Heart left ventricle (tissue), 16 donors: Measurements from ENCODE around the gene ALDH3B2. TPM values are rescaled to one million over a fixed set of nuclear protein-coding genes. Genes with fewer than 3 reads are reported as not detected.

ENCODE experiments used
- ATAC-seq, 4 donors: fragments of 200-7000 bp; cut with Tn5 transposase; one replicate each; pipeline ENCODE4 v1.9.1; 2020 to 2022; ENCODE audit warnings: moderate library complexity in 4 of 4, mild to moderate bottlenecking in 3 of 4, moderate number of reproducible peaks in 1 of 4
- DNase-seq, 5 donors: peaks; one replicate each; pipeline ENCODE4 v3.0.0-alpha.2; 2020
- H3K27ac ChIP-seq, 12 donors: fragments of 200-600 bp; sonication (generic) in 4 of 12; one replicate each; pipeline versions ENCODE4 v1.5.0 to v1.8.0; 2016 to 2022; ENCODE audit warnings: mild to moderate bottlenecking in 2 of 12
- H3K27me3 ChIP-seq, 9 donors: fragments of 200-600 bp; sonication (generic) in 2 of 9; one replicate each; pipeline versions ENCODE4 v1.5.1 to v1.8.0; 2016 to 2022; ENCODE audit warnings: mild to moderate bottlenecking in 3 of 9
- H3K36me3 ChIP-seq, 9 donors: fragments of 200-600 bp; sonication (generic) in 2 of 9; one replicate each; pipeline versions ENCODE4 v1.5.0 to v1.8.0; 2018 to 2022; ENCODE audit warnings: mild to moderate bottlenecking in 2 of 9
- H3K4me1 ChIP-seq, 12 donors: fragments of 200-600 bp; sonication (generic) in 4 of 12; one replicate each; pipeline versions ENCODE4 v1.5.0 to v1.8.0; 2016 to 2022; ENCODE audit warnings: mild to moderate bottlenecking in 3 of 12
- H3K4me3 ChIP-seq, 12 donors: fragments of 200-600 bp; sonication (generic) in 4 of 12; one replicate each; pipeline versions ENCODE4 v1.5.0 to v1.8.0; 2017 to 2022; ENCODE audit warnings: mild to moderate bottlenecking in 9 of 12, moderate library complexity in 4 of 12
- H3K9me3 ChIP-seq, 12 donors: fragments of 200-600 bp; sonication (generic) in 4 of 12; one replicate each; pipeline versions ENCODE4 v1.5.0 to v1.8.0; 2016 to 2022; ENCODE audit warnings: mild to moderate bottlenecking in 1 of 12
- POLR2A ChIP-seq, 2 donors: fragments of 450-650 bp; IDR thresholded peaks; one replicate each; pipeline ENCODE4 v1.6.1; 2017; ENCODE audit warnings: antibody characterized with exemption in 2 of 2, mild to moderate bottlenecking in 2 of 2, moderate library complexity in 2 of 2
- WGBS, 4 donors: extraction: QIAGEN DNeasy Blood & Tissue Kit in 2 of 4; methylation state at CpG; one replicate each; pipeline versions ENCODE4 v1.1.5 to v1.1.7; 2013 to 2018; 5-methylcytosine and 5-hydroxymethylcytosine counted together
- intact Hi-C, 10 donors: fragments of 100-400 bp; cut with DNase I; formaldehyde crosslinking; loops; one replicate each; pipeline versions ENCODE4 v1.11.1 to v1.14.2; 2022
- polyA plus RNA-seq, 2 donors: library from polyadenylated mRNA; stranded (reverse); fragments of 200-250 nt; gene quantifications; one replicate each; pipeline ENCODE4 v1.2.3, GENCODE V29; 2013
- total RNA-seq, 9 donors: library from RNA; depleted of rRNA in 2 of 9; stranded (reverse); fragments of >200 nt in 2 of 9; fragmentation: NEBNext Ultra II Directional in 3 of 9; extraction: Animal tissue kit (Norgen Biotek cat#: 25700) in 3 of 9; gene quantifications; one replicate each; pipeline versions ENCODE4 v1.1.0 to v1.2.4, GENCODE V29; 2016 to 2023
- TF ChIP-seq, protein P1 (sequence below), 12 donors: fragments of 200-600 bp; sonication (generic) in 4 of 12; IDR thresholded peaks; one replicate each; pipeline versions ENCODE4 v1.5.0 to v1.8.0; 2018 to 2022; ENCODE audit warnings: antibody characterized with exemption in 12 of 12, mild to moderate bottlenecking in 5 of 12
- donor health status: ischemic (EF 13 %, LVEDD 7.1; RV severe dilation, severe dysfunction).
- donor health status: healthy with polysubstance abuse.
- donor health status: DM: no; HTN: yes; CAD: no.
- donor health status: DM: no; HTN: no; CAD: no.
- donor health status: ischemic (EF 25% LVEDD 6.9; RV normal size, moderate dysfunction).
- donor health status: ischemic (EF 25% LVEDD 5.7; RV mildly dilated, moderate dysfunction).
- donor health status: healthy.
- donor health status: DM: yes; HTN: yes; CAD: no.
- donor health status: ischemic (EF 35%, LVEDD 5.7; RV mildly dilated, moderate dysfunction).
- donor health status: nonischemic (EF 11% LVEDD 7.7; RV severe dilation, severe dysfunction).
- donor health status: DM: yes; HTN: yes; CAD: no.
- donor health status: PGD.
- donor health status: ischemic (EF 29% LVEDD 5.4; RV normal size, mild dysfunction).
- donor health status: nonischemic (EF 23%, LVEDD 6.1; RV moderate dilation, normal function).

Gene ALDH3B2
- total and polyA plus RNA-seq, 11 donors, result not detected

DNA sequence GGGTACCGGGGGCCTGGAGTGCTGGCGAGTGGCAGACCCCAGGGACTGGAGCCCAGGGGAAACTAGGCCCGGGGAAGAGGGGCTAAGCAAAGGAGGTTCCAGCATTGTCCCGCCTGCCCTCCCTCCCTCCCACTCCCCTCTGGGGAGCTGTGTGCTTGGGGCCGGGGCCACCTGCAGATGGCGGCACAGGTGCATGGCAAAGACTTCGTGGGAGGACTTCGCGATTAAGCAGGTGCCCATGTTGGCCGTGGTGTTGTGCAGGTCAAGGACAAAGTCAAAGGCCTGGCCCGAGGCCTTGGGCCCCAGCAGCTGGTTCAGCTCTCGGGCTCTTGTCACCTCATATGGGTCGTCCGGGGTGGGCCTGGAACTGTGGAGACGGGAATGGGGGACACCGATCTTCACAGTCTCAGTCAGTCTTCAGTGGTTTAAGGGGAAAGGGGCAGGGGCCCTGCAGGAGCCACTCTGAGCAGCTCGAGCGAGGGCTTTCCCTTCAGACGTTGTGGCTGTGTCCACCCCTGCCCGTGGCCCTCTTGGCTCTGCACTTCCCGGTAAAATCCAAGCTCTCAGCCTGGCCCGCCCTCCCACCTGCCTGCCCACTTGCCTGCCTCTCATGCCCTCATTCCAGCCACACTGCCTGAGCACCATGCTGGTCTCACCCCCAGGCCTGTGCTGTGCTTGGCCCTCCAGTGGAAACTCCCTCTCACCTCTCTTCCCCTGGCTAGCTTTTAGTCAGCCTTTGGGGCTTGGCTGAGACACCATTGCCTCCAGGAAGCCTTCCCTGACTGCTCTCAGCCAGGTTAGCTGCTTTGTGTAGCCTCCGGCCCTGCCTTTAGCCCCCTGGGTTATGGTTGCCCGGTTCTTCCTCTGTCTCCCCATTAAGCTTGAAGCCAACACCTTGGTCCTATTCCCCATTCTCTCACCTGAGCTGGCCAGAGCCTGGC lies 28.6 kb downstream of the ALDH3B2 start:
- TF ChIP-seq POLR2A (IDR thresholded peaks at IDR 0.05), result no peak
- TF ChIP-seq, protein P1, sequence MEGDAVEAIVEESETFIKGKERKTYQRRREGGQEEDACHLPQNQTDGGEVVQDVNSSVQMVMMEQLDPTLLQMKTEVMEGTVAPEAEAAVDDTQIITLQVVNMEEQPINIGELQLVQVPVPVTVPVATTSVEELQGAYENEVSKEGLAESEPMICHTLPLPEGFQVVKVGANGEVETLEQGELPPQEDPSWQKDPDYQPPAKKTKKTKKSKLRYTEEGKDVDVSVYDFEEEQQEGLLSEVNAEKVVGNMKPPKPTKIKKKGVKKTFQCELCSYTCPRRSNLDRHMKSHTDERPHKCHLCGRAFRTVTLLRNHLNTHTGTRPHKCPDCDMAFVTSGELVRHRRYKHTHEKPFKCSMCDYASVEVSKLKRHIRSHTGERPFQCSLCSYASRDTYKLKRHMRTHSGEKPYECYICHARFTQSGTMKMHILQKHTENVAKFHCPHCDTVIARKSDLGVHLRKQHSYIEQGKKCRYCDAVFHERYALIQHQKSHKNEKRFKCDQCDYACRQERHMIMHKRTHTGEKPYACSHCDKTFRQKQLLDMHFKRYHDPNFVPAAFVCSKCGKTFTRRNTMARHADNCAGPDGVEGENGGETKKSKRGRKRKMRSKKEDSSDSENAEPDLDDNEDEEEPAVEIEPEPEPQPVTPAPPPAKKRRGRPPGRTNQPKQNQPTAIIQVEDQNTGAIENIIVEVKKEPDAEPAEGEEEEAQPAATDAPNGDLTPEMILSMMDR (IDR thresholded peaks at IDR 0.05), result no peak
- Histone ChIP-seq H3K36me3 (no peaks in the 10 kb centered on the region), H3K4me3 (no peak overlapping the region), H3K9me3 (peaks cover 0 to 6% (median 0%) of the 10 kb centered on the region in 12 donors), H3K27me3 (peaks cover 0 to 29% (median 3%) of the 10 kb centered on the region in 9 donors), H3K27ac (no peak overlapping the region), H3K4me1 (peaks cover 0 to 20% (median 0%) of the 10 kb centered on the region in 12 donors)
- 76 to 82% (median 78%) methylated on average over 18 to 24 of the region's 24 CpGs for WGBS, 4 donors
- intact Hi-C loops, result no loop called here
- ATAC-seq (no peak), DNase-seq (no peak)

DNA sequence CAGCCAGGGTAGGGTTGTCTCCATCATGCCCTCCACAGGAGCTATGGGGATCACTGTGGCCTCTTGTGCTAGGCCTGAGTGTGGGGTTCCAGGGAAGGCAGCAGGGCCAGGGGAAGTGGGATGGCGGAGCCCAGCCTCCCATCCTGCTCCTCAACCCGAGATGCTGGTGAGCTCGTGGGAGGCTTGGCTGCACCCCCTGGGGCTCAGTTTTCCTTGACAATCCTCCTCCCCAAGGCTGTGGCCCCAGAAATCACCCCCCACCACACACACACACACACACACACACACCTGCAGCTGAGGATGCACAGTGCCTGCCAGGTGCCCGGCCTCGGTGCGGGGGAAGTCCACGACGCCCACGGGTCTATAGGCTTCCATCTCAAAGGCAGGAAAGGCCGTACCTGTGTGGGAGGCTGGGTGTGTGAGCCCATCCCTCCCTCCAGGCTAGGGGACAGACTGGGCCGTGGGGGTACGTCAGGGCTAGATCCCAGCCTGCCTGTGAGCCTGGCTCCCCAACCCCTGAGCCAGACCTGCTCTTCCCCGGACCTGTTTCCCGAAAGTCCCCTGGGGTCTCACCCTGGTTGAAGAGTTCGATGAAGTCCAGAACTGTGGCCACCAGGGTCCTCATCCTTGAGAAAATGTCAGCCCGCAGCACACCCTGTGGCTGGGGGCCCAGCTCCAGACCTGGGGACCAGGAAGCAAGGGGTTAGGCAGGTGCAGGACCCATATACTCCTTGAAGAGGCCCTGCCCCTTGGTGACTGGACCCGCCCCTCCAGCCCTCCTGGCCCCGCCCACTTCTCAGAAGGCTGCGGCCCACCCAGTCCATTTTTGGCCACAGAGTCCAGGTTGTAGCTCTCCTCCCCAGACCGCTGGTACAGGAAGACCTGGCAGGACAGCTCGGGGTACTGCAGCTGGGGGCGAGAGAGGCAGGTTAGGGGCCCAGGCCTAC lies 29.7 kb downstream of the ALDH3B2 start:
- H3K27ac ChIP-seq, result no peak overlapping the region
- peaks cover 0 to 20% (median 0%) of the 10 kb centered on the region in 12 donors for H3K4me1 ChIP-seq
- peak in 1 of 5 donors; percentile 54 for DNase-seq
- intact Hi-C loops, result no loop called here
- no peaks in the 10 kb centered on the region for H3K36me3 ChIP-seq
- no peak overlapping the region for H3K4me3 ChIP-seq
- TF ChIP-seq, protein P1 (IDR thresholded peaks at IDR 0.05), result no peak
- TF ChIP-seq POLR2A (IDR thresholded peaks at IDR 0.05), result no peak
- WGBS, 4 donors, result 85 to 90% (median 87%) methylated on average over 20 to 22 of the region's 22 CpGs
- no peak for ATAC-seq
- peaks cover 0 to 31% (median 7%) of the 10 kb centered on the region in 9 donors for H3K27me3 ChIP-seq
- H3K9me3 ChIP-seq, result peaks cover 0 to 6% (median 0%) of the 10 kb centered on the region in 12 donors

DNA sequence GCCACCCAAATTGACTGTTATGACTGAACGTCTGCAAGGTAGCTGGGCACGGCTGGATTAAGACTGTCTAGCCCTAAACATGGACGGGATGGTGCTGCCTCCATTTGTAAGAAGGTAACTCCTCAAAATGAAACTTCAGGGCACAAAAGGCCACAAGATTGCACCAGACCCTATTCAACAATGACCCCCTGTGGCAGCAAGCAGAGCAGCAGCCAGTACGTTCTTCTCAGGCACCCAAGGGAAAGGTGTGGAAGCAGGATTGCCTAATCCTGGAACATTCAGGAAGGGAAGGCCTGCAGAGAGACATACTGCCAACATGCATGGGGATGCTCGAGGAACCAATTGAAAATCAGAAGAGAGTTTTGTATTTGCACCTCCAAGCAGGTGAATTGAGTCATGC lies 30.4 kb downstream of the ALDH3B2 start:
- WGBS, 4 donors, result 83 to 88% (median 85%) methylated on average over 5 of the region's 5 CpGs

More for the DNA sequence above, 30.4 kb downstream of the ALDH3B2 start:
- no peak for DNase-seq
- Histone ChIP-seq H3K27me3 (peaks cover 0 to 36% (median 7%) of the 10 kb centered on the region in 9 donors), H3K4me1 (peaks cover 0 to 14% (median 0%) of the 10 kb centered on the region in 12 donors), H3K27ac (no peak overlapping the region), H3K9me3 (peaks cover 0 to 6% (median 0%) of the 10 kb centered on the region in 12 donors), H3K4me3 (no peak overlapping the region), H3K36me3 (no peaks in the 10 kb centered on the region)
- no peak for ATAC-seq
- intact Hi-C loops, result no loop called here
- no peak for TF ChIP-seq POLR2A (IDR thresholded peaks at IDR 0.05)
- TF ChIP-seq, protein P1 (IDR thresholded peaks at IDR 0.05), result peak in 1 of 12 donors; percentile 3
